ENCODE measurements around the gene NADSYN1. TPM values are rescaled to one million over a fixed set of nuclear protein-coding genes. Genes with fewer than 3 reads are reported as not detected.

The NADSYN1 gene
- total and polyA plus RNA-seq, 2 of the 13 experiments (the other 11 are each of a cell fraction or from before 2014, with no cell fraction given) = 35.7 to 51.5 TPM

- TF ChIP-seq, protein P1, sequence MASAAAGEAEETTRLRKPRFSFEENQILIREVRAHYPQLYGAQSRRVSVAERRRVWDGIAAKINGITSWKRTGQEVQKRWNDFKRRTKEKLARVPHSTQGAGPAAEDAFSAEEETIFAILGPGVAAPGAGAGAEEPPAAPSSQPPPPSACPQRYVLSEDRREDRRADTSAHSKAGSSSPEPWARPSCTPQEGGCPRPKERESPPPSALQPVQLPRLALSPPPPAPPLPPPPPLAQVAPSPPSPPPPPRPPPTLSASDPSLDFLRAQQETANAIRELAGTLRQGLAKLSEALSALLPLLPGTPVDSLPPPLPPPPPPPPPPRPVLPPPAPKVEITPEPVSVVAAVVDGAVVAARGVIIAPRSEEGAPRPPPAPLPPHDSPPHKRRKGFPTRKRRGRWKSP (CRISPR knock-in tag; IDR thresholded peaks at IDR 0.05) = 0 out of 2 replicates have a peak, but pooled peaks have one; percentile 16
- TF ChIP-seq ZNF446 (CRISPR knock-in tag; IDR thresholded peaks at IDR 0.05) = no peak
- no peak; the same call in 1 of the 2 replicates for TF ChIP-seq RFXAP (CRISPR knock-in tag; IDR thresholded peaks at IDR 0.05; ENCODE audit: borderline replicate concordance)
- peak; percentile 60 for TF ChIP-seq XRCC5 (optimal IDR thresholded peaks at IDR 0.05; ENCODE audit: low read length)
- peak; percentile 44; the same call in 1 of the 2 replicates for TF ChIP-seq ZBTB7B (CRISPR knock-in tag; IDR thresholded peaks at IDR 0.05)
- TF ChIP-seq POGZ (CRISPR knock-in tag; IDR thresholded peaks at IDR 0.05) = no peak
- 0 out of 2 replicates have a peak, but pooled peaks have one; percentile 25 for TF ChIP-seq ZNF841 (CRISPR knock-in tag; IDR thresholded peaks at IDR 0.05; ENCODE audit: borderline replicate concordance)
- TF ChIP-seq, protein P2, sequence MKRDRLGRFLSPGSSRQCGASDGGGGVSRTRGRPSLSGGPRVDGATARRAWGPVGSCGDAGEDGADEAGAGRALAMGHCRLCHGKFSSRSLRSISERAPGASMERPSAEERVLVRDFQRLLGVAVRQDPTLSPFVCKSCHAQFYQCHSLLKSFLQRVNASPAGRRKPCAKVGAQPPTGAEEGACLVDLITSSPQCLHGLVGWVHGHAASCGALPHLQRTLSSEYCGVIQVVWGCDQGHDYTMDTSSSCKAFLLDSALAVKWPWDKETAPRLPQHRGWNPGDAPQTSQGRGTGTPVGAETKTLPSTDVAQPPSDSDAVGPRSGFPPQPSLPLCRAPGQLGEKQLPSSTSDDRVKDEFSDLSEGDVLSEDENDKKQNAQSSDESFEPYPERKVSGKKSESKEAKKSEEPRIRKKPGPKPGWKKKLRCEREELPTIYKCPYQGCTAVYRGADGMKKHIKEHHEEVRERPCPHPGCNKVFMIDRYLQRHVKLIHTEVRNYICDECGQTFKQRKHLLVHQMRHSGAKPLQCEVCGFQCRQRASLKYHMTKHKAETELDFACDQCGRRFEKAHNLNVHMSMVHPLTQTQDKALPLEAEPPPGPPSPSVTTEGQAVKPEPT (CRISPR knock-in tag; IDR thresholded peaks at IDR 0.05; ENCODE audit: low read depth) = no peak
- TF ChIP-seq HNF4A (CRISPR knock-in tag; IDR thresholded peaks at IDR 0.05) = peak; percentile 77
- TF ChIP-seq ZNF441 (CRISPR knock-in tag; IDR thresholded peaks at IDR 0.05; ENCODE audit: borderline replicate concordance) = no peak; the same call in 1 of the 2 replicates
- TF ChIP-seq ZNF772 (CRISPR knock-in tag; IDR thresholded peaks at IDR 0.05) = 0 out of 2 replicates have a peak, but pooled peaks have one; percentile 67
- TF ChIP-seq AGO2 (optimal IDR thresholded peaks at IDR 0.05; ENCODE audit: low read depth, low read length) = peak; percentile 21
- TF ChIP-seq TARDBP (CRISPR knock-in tag; IDR thresholded peaks at IDR 0.05) = peak; percentile 64; the same call in 1 of the 2 replicates
- peak; percentile 63; the same call in 1 of the 2 replicates for TF ChIP-seq SP5 (CRISPR knock-in tag; IDR thresholded peaks at IDR 0.05; ENCODE audit: borderline replicate concordance, low read depth)
- TF ChIP-seq, protein P3, sequence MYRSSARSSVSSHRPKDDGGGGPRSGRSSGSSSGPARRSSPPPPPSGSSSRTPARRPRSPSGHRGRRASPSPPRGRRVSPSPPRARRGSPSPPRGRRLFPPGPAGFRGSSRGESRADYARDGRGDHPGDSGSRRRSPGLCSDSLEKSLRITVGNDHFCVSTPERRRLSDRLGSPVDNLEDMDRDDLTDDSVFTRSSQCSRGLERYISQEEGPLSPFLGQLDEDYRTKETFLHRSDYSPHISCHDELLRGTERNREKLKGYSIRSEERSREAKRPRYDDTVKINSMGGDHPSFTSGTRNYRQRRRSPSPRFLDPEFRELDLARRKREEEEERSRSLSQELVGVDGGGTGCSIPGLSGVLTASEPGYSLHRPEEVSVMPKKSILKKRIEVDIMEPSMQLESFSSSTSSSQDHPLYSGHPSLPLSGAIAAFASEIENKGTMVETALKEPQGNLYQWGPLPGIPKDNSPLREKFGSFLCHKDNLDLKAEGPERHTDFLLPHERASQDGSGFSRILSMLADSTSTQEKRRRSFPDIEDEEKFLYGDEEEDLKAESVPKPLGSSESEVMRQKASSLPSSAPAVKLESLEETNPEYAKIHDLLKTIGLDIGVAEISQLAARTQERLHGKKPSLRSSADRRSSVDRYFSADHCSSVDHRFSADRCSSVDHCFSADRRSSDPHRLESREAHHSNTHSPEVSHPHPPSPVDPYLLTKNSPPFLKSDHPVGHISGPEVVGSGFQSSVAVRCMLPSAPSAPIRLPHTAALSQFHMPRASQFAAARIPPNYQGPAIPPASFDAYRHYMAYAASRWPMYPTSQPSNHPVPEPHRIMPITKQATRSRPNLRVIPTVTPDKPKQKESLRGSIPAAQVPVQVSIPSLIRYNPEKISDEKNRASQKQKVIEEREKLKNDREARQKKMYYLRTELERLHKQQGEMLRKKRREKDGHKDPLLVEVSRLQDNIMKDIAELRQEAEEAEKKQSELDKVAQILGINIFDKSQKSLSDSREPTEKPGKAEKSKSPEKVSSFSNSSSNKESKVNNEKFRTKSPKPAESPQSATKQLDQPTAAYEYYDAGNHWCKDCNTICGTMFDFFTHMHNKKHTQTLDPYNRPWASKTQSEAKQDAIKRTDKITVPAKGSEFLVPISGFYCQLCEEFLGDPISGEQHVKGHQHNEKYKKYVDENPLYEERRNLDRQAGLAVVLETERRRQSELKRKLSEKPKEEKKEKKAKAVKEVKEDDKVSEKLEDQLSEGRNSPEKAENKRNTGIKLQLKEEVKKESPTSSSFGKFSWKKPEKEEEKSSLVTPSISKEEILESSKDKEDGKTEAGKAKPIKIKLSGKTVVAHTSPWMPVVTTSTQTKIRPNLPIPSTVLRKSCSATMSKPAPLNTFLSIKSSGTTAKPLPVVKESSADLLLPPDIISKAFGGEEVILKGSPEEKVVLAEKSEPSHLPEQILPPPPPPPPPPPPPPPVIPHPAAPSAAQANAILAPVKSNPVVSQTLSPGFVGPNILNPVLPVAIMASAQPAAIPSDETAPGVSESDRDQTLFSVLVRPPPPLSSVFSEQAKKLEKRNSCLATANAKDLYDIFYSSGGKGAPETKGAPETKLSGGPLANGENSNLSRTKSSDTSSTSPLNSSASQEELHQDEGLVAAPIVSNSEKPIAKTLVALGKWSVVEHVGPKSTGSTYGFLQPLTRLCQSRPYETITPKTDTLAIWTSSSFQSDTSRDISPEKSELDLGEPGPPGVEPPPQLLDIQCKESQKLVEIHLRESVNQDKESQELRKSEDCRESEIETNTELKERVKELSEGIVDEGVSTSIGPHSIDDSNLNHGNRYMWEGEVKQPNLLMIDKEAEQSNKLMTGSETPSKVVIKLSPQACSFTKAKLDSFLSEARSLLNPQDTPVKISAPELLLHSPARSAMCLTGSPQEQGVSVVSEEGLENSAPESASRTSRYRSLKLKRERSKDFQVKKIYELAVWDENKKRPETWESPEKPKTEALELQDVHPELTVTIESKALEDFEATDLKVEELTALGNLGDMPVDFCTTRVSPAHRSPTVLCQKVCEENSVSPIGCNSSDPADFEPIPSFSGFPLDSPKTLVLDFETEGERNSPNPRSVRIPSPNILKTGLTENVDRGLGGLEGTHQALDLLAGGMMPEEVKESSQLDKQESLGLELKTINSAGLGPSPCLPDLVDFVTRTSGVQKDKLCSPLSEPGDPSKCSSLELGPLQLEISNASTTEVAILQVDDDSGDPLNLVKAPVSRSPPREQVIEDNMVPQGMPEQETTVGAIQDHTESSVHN (CRISPR knock-in tag; IDR thresholded peaks at IDR 0.05) = 0 out of 2 replicates have a peak, but pooled peaks have one; percentile 23
- no peak for TF ChIP-seq ZNF136 (CRISPR knock-in tag; IDR thresholded peaks at IDR 0.05; ENCODE audit: low read depth)
- 0 out of 2 replicates have a peak, but pooled peaks have one; percentile 18 for TF ChIP-seq ZNF121 (CRISPR knock-in tag; IDR thresholded peaks at IDR 0.05)
- no peak for TF ChIP-seq BRD4 (CRISPR knock-in tag; IDR thresholded peaks at IDR 0.05)
Measured at GRCh38 chr11:71433648-71434450, 19.2 kb upstream of the NADSYN1 start (continued).
